COLO668 (cell line): ENCODE results near the gene ADGRB2.

Source experiments
- DNase-seq: peaks from one replicate; lab custom pipeline; 2025; ENCODE audit not compliant: unreplicated experiment; lab: John Stamatoyannopoulos, UW

Gene ADGRB2

GRCh38 chr1:31685795-31686194 is 78.3 kb downstream of the ADGRB2 start:
- no peak for DNase-seq

GRCh38 chr1:31683997-31684396 is 80.1 kb downstream of the ADGRB2 start:
- peak; percentile 58 for DNase-seq

- DNase-seq: no peak
Observed at GRCh38 chr1:31681415-31681814, 82.7 kb downstream of the ADGRB2 start.

- no peak for DNase-seq
Observed at GRCh38 chr1:31679676-31680230, 84.4 kb downstream of the ADGRB2 start.

GRCh38 chr1:31679091-31679490 is 85.0 kb downstream of the ADGRB2 start:
- no peak for DNase-seq

GRCh38 chr1:31678681-31679080 is 85.5 kb downstream of the ADGRB2 start:
- DNase-seq: no peak

- DNase-seq: no peak
Observed at GRCh38 chr1:31677949-31678348, 86.2 kb downstream of the ADGRB2 start.

- no peak for DNase-seq
Observed at GRCh38 chr1:31677401-31677800, 86.7 kb downstream of the ADGRB2 start.
